Adrenal gland (tissue), 12 donors: Measurements from ENCODE around the gene FBXO36. TPM values are rescaled to one million over a fixed set of nuclear protein-coding genes. Genes with fewer than 3 reads are reported as not detected.

Experiments
- DNase-seq, 7 donors: peaks; one replicate each; pipeline ENCODE4 v3.0.0-alpha.2; 2019 to 2020
- H3K27ac ChIP-seq, 5 donors: fragments of 200-600 bp; sonication (generic) in 4 of 5; 1 replicate in 3 of 5; 2 replicates in 2 of 5; pipeline versions ENCODE4 v1.5.1 to v1.8.0; 2016 to 2020; ENCODE audit warnings: mild to moderate bottlenecking in 1 of 5
- H3K27me3 ChIP-seq: fragments of 200-600 bp; 2 replicates; pipeline ENCODE4 v1.8.0; 2021
- H3K36me3 ChIP-seq, 2 donors: fragments of 200-600 bp; replicated peaks in 1 of 2; 1 replicate in 1 of 2; 2 replicates in 1 of 2; pipeline versions ENCODE4 v1.5.1 to v1.8.0; 2018 to 2022
- H3K4me1 ChIP-seq, 2 donors: fragments of 200-600 bp; replicated peaks in 1 of 2; 1 replicate in 1 of 2; 2 replicates in 1 of 2; pipeline versions ENCODE4 v1.5.1 to v1.8.0; 2018 to 2021
- H3K4me3 ChIP-seq, 4 donors: fragments of 200-600 bp; sonication (generic) in 3 of 4; one replicate each; pipeline ENCODE4 v1.5.1; 2016 to 2018
- H3K9me3 ChIP-seq, 3 donors: fragments of 200-600 bp; sonication (generic) in 1 of 3; replicated peaks in 1 of 3; 1 replicate in 2 of 3; 2 replicates in 1 of 3; pipeline versions ENCODE4 v1.5.1 to v1.8.0; 2016 to 2021
- POLR2A ChIP-seq, 2 donors: fragments of 450-650 bp; IDR thresholded peaks; one replicate each; pipeline ENCODE4 v1.6.1; 2017; ENCODE audit warnings: antibody characterized with exemption in 2 of 2, mild to moderate bottlenecking in 2 of 2, moderate library complexity in 1 of 2
- WGBS, 4 donors: extraction: QIAGEN DNeasy Blood & Tissue Kit in 2 of 4; methylation state at CpG; one replicate each; pipeline versions ENCODE4 v1.1.5 to v1.1.7; 2013 to 2017; 5-methylcytosine and 5-hydroxymethylcytosine counted together
- intact Hi-C, 2 donors: fragments of 100-400 bp; cut with DNase I; formaldehyde crosslinking; loops; one replicate each; pipeline versions ENCODE4 v1.14.1 to v1.15.0; 2022 to 2023
- polyA plus RNA-seq, 3 donors: library from polyadenylated mRNA; stranded (reverse); fragments of 200-250 nt in 2 of 3; fragments of 350-450 nt in 1 of 3; fragmentation: Illumina TruSeq in 1 of 3; extraction: RNeasy Lipid Tissue Mini Kit (QIAGEN cat#74804) in 1 of 3; gene quantifications; one replicate each; pipeline ENCODE4 v1.2.3, GENCODE V29; 2013 to 2014
- total RNA-seq, 9 donors: library from RNA; depleted of rRNA in 4 of 9; stranded (reverse); fragments of >200 nt in 4 of 9; fragments of 120-200 nt in 1 of 9; fragmentation: NEBNext Ultra II Directional in 1 of 9; extraction: Animal tissue kit (Norgen Biotek cat#: 25700) in 1 of 9; gene quantifications; one replicate each; pipeline versions ENCODE4 v1.1.0 to v1.2.4, GENCODE V29; 2013 to 2023
- TF ChIP-seq, protein P1 (sequence below), 6 experiments: fragments of 450-650 bp in 4 of 6; fragments of 200-600 bp in 2 of 6; sonication (generic) in 1 of 6; IDR thresholded peaks; 1 replicate in 5 of 6; 2 replicates in 1 of 6; pipeline versions ENCODE4 v1.5.1 to v1.8.0; 2016 to 2021; ENCODE audit warnings: antibody characterized with exemption in 6 of 6, mild to moderate bottlenecking in 2 of 6, moderate library complexity in 1 of 6
- donor health status: healthy with polysubstance abuse.
- donor health status: Bipolar disorder and iron deficiency.
- donor health status: DM: yes; HTN: yes; CAD: no.
- donor health status: DM: no; HTN: no; CAD: no.
- donor health status: DM: no; HTN: no; CAD: no.
- donor health status: DM: yes; HTN: yes; CAD: no.

Gene FBXO36
- total and polyA plus RNA-seq, 12 donors: 1.9 to 9.5 (median 6.4) TPM

DNA sequence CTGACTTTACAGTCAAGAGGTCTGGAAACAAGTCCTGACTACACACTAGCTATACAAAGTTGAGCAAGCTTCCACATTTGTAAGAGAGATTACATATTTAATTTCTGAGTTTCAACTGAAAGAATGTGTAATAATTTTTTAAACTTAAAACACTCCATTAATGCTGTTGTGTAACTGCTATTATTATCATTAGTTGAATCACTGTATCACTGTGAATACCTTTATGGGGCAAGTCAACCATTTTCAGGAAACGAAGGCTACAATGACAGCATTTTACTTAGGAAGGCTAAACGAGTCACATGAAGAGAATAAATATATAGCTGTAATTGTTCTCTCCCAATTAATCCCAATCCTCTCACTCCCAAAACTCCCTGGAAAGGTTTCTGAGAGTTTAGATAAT lies 46.8 kb upstream of the FBXO36 start:
- no peak overlapping the region for H3K27ac ChIP-seq
- H3K4me3 ChIP-seq: no peak overlapping the region
- H3K9me3 ChIP-seq: no peaks in the 10 kb centered on the region
- DNase-seq: no peak
- TF ChIP-seq, protein P1, sequence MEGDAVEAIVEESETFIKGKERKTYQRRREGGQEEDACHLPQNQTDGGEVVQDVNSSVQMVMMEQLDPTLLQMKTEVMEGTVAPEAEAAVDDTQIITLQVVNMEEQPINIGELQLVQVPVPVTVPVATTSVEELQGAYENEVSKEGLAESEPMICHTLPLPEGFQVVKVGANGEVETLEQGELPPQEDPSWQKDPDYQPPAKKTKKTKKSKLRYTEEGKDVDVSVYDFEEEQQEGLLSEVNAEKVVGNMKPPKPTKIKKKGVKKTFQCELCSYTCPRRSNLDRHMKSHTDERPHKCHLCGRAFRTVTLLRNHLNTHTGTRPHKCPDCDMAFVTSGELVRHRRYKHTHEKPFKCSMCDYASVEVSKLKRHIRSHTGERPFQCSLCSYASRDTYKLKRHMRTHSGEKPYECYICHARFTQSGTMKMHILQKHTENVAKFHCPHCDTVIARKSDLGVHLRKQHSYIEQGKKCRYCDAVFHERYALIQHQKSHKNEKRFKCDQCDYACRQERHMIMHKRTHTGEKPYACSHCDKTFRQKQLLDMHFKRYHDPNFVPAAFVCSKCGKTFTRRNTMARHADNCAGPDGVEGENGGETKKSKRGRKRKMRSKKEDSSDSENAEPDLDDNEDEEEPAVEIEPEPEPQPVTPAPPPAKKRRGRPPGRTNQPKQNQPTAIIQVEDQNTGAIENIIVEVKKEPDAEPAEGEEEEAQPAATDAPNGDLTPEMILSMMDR (IDR thresholded peaks at IDR 0.05): no peak
- WGBS, 4 donors: 85 to 94% (median 88%) methylated on average over 2 of the region's 2 CpGs
- H3K36me3 ChIP-seq: peaks cover 0 to 33% of the 10 kb centered on the region in 2 donors
- H3K27me3 ChIP-seq: no peaks in the 10 kb centered on the region
- intact Hi-C loops: no loop called here
- peaks cover 9 to 17% of the 10 kb centered on the region in 2 donors for H3K4me1 ChIP-seq

DNA sequence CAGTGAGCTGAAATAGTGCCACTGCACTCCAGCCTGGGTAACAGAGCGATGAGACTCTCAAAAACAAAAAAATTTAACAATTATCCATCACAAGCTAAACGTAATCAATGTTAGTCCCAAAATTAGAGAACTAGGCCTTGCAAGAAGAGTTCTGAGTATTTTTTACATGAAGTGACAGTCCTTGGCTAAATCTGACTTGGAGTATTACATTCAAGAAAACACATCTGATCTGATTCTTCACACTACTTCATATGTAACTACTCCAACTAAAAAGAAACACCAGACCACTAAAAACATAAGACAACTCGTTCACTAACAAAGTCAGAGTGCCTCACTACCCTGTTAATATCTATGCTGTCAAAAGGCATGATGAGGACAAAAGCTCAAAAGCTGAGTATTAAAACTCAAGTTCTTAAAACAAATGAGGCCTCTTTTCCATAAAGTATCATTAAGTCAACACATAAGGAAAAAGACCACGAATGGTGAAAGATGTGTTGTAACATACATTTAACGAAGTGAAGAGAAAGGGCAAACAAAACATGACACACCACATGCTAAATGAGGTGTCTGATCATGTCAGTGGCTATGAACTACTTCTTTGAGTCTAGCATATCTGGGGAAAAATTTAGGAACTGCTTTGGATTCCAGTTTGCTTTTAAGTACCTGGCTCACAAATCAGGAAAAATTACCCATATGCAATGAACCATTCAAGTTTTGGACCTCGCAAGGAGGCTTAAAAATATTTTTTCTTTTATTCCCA lies 42.9 kb upstream of the FBXO36 start:
- H3K4me3 ChIP-seq: no peak overlapping the region
- no peaks in the 10 kb centered on the region for H3K9me3 ChIP-seq
- peaks cover 0 to 35% of the 10 kb centered on the region in 2 donors for H3K36me3 ChIP-seq
- TF ChIP-seq, protein P1 (IDR thresholded peaks at IDR 0.05): no peak
- no peak for TF ChIP-seq POLR2A (IDR thresholded peaks at IDR 0.05)
- H3K27me3 ChIP-seq: no peaks in the 10 kb centered on the region
- peaks cover 0 to 4% of the 10 kb centered on the region in 2 donors for H3K4me1 ChIP-seq
- 89 to 95% (median 92%) methylated on average over 6 of the region's 6 CpGs for WGBS, 4 donors
- DNase-seq: no peak
- intact Hi-C loops: no loop called here
- no peak overlapping the region for H3K27ac ChIP-seq

GRCh38 chr2:229880892-229881586 lies 41.3 kb upstream of the FBXO36 start:
- H3K9me3 ChIP-seq: no peaks in the 10 kb centered on the region
- no peaks in the 10 kb centered on the region for H3K27me3 ChIP-seq
- H3K4me1 ChIP-seq: peaks cover 0 to 4% of the 10 kb centered on the region in 2 donors
- no peak for DNase-seq
- H3K27ac ChIP-seq: no peak overlapping the region
- 50 to 77% (median 63%) methylated on average over 5 of the region's 5 CpGs for WGBS, 4 donors
- no peak for TF ChIP-seq POLR2A (IDR thresholded peaks at IDR 0.05)
- TF ChIP-seq, protein P1 (IDR thresholded peaks at IDR 0.05): no peak
- intact Hi-C loops: no loop called here
- H3K36me3 ChIP-seq: peaks cover 0 to 35% of the 10 kb centered on the region in 2 donors
- H3K4me3 ChIP-seq: no peak overlapping the region

DNA sequence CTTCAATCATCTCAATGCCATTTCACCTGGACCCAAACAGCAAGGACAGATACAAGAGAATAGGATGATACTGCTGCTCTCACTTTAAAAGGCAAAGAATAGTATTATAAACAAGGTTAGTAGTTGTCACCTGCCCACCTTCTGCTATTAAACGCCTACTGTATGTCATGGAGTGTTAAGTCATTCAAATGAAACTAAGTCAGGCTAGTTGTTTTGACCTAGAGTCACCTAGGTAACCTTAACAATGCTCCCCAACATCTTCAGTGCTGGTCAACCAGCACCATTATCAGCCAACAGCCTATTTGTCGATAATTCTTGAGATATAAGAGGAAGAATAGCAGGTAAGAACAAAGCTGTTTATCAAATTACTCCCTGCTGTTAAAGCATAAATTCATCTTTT lies 39.7 kb upstream of the FBXO36 start:
- no peak for DNase-seq
- intact Hi-C loops: no loop called here
- Histone ChIP-seq H3K4me1 (peaks cover 4 to 6% of the 10 kb centered on the region in 2 donors), H3K9me3 (no peaks in the 10 kb centered on the region), H3K27me3 (no peaks in the 10 kb centered on the region), H3K4me3 (no peak overlapping the region), H3K27ac (no peak overlapping the region), H3K36me3 (peaks cover 0 to 29% of the 10 kb centered on the region in 2 donors)
- TF ChIP-seq, protein P1 (IDR thresholded peaks at IDR 0.05): no peak
- no peak for TF ChIP-seq POLR2A (IDR thresholded peaks at IDR 0.05)
- WGBS, 4 donors: 81 to 86% (median 85%) methylated on average over 2 of the region's 2 CpGs
